CD8-positive, alpha-beta memory T cell (primary cell): ENCODE data around the gene CENPS. TPM values are rescaled to one million over a fixed set of nuclear protein-coding genes. Genes with fewer than 3 reads are reported as not detected.
"Not testable (repeated sequence)": the region's sequence is repeated elsewhere in the genome, so short reads cannot be mapped to it uniquely, and the experiment has no call there.

Experiments used
- CTCF ChIA-PET: fragments of 350-600 bp; sonication (Branson Sonifier 250); formaldehyde crosslinking; loops from one replicate; lab custom pipeline; 2021; ENCODE audit warnings: antibody characterized with exemption; lab: Charles Lee
- POLR2A ChIA-PET: fragments of 350-600 bp; sonication (Branson Sonifier 250); formaldehyde crosslinking; loops from one replicate; lab custom pipeline; 2021; ENCODE audit warnings: antibody characterized with exemption; lab: Charles Lee
- DNase-seq, 5 donors: peaks; one replicate each; pipeline versions ENCODE4 v3.0.0 to v3.0.0-alpha.2; 2020 to 2022; ENCODE audit warnings: mixed read lengths in 1 of 5
- H3K27ac ChIP-seq: one replicate; pipeline ENCODE4 v1.7.0; 2013; ENCODE audit warnings: low read depth, mild to moderate bottlenecking, low read length, moderate library complexity
- H3K27me3 ChIP-seq: 2 replicates; pipeline ENCODE4 v1.7.0; 2013; ENCODE audit warnings: low read length, mild to moderate bottlenecking; ENCODE audit not compliant: insufficient read depth, poor library complexity, severe bottlenecking
- H3K36me3 ChIP-seq: 2 replicates; pipeline ENCODE4 v1.7.0; 2013; ENCODE audit warnings: mild to moderate bottlenecking, low read length, moderate library complexity; ENCODE audit not compliant: insufficient read depth
- H3K4me1 ChIP-seq: 2 replicates; pipeline ENCODE4 v1.7.0; 2013; ENCODE audit warnings: mild to moderate bottlenecking, low read length, moderate library complexity; ENCODE audit not compliant: insufficient read depth
- H3K4me3 ChIP-seq: 2 replicates; pipeline ENCODE4 v1.7.0; 2013; ENCODE audit warnings: mild to moderate bottlenecking, low read length
- H3K9me3 ChIP-seq: 2 replicates; pipeline ENCODE4 v1.7.0; 2013; ENCODE audit warnings: mild to moderate bottlenecking, low read length
- H3K27ac Mint-ChIP-seq, 8 donors: one replicate each; pipeline ENCODE4 v1.8.0; 2020 to 2021; ENCODE audit warnings: mixed read lengths in 8 of 8, mild to moderate bottlenecking in 6 of 8, inconsistent platforms in 3 of 8, moderate library complexity in 3 of 8
- H3K27me3 Mint-ChIP-seq, 2 donors: one replicate each; pipeline ENCODE4 v1.8.0; 2020 to 2021; ENCODE audit warnings: mixed read lengths in 2 of 2, mild to moderate bottlenecking in 1 of 2, moderate library complexity in 1 of 2
- H3K36me3 Mint-ChIP-seq, 3 donors: one replicate each; pipeline ENCODE4 v1.8.0; 2020 to 2021; ENCODE audit warnings: mixed read lengths in 3 of 3, inconsistent platforms in 1 of 3, mild to moderate bottlenecking in 1 of 3
- H3K4me1 Mint-ChIP-seq, 3 donors: one replicate each; pipeline ENCODE4 v1.8.0; 2020 to 2021; ENCODE audit warnings: mixed read lengths in 3 of 3, inconsistent platforms in 1 of 3, mild to moderate bottlenecking in 1 of 3
- H3K4me3 Mint-ChIP-seq, 7 donors: one replicate each; pipeline ENCODE4 v1.8.0; 2020 to 2021; ENCODE audit warnings: mixed read lengths in 7 of 7, mild to moderate bottlenecking in 6 of 7, moderate library complexity in 4 of 7, inconsistent platforms in 2 of 7
- H3K9me3 Mint-ChIP-seq, 5 donors: one replicate each; pipeline ENCODE4 v1.8.0; 2020 to 2022; ENCODE audit warnings: mixed read lengths in 5 of 5, mild to moderate bottlenecking in 3 of 5, moderate library complexity in 2 of 5, inconsistent platforms in 1 of 5
- polyA plus RNA-seq: library from polyadenylated mRNA; unstranded; fragments of 300-500 nt; fragmentation: Illumina TruSeq; gene quantifications from one replicate; pipeline ENCODE4 v1.2.3, GENCODE V29; 2021
- total RNA-seq, 2 experiments: library from RNA; stranded (reverse); gene quantifications; one replicate each; pipeline ENCODE4 v1.2.3, GENCODE V29; 2021

The CENPS gene
- total and polyA plus RNA-seq, 3 experiments from 2014 or later = 9.7 to 32.2 (median 32.2) TPM

- H3K27me3 ChIP-seq = no peaks in the 10 kb centered on the region
- Mint-ChIP-seq H3K27ac (peak overlapping the region in 5 of 8 donors; percentile 50 to 94 (median 71)), H3K9me3 (no peaks in the 10 kb centered on the region), H3K36me3 (peaks cover 0 to 25% (median 0%) of the 10 kb centered on the region in 3 donors), H3K27me3 (peaks cover 0 to 2% of the 10 kb centered on the region in 2 donors), H3K4me3 (peak overlapping the region; percentile 89 to 98 (median 94)), H3K4me1 (peaks cover 44 to 59% (median 50%) of the 10 kb centered on the region in 3 donors)
- peak overlapping the region; percentile 74 for H3K27ac ChIP-seq
- peaks cover 11% of the 10 kb centered on the region for H3K36me3 ChIP-seq
- CTCF ChIA-PET = interaction anchor here (0.8 to 1.4 kb wide), 2 partner anchors 20 to 21 kb away, joined by 3 read pairs; no protein-coding TSS in a partner anchor
- H3K9me3 ChIP-seq = no peaks in the 10 kb centered on the region
- H3K4me1 ChIP-seq = peaks cover 29% of the 10 kb centered on the region
- POLR2A ChIA-PET = no interaction called here
- peak overlapping the region; percentile 75 for H3K4me3 ChIP-seq
- DNase-seq = no peak
Measured at GRCh38 chr1:10473145-10473765, 43.0 kb downstream of the CENPS start.

- Mint-ChIP-seq H3K36me3 (peaks cover 0 to 16% (median 0%) of the 10 kb centered on the region in 3 donors), H3K4me1 (peaks cover 46 to 61% (median 51%) of the 10 kb centered on the region in 3 donors), H3K4me3 (peak overlapping the region; percentile 89 to 97 (median 92)), H3K27ac (peak overlapping the region in 7 of 8 donors; percentile 23 to 92 (median 82))
- H3K36me3 ChIP-seq, H3K27me3 ChIP-seq, DNase-seq, H3K27me3 Mint-ChIP-seq, H3K9me3 ChIP-seq, POLR2A ChIA-PET, H3K9me3 Mint-ChIP-seq: not testable (repeated sequence)
- Histone ChIP-seq H3K4me1 (peaks cover 29% of the 10 kb centered on the region), H3K4me3 (peak overlapping the region; percentile 81), H3K27ac (peak overlapping the region; percentile 74)
- CTCF ChIA-PET = interaction anchor here (0.8 to 1.4 kb wide), 3 partner anchors 20 to 21 kb away, joined by 3 to 6 read pairs (median 3); no protein-coding TSS in a partner anchor
Measured at GRCh38 chr1:10474309-10474612, 44.0 kb downstream of the CENPS start.

GRCh38 chr1:10474613-10475507 lies 44.6 kb downstream of the CENPS start, which contains the start of gene PEX14:
TSS of gene PEX14 (plus strand) at chr1:10474950. CDS start at chr1:10474967, 17 bp downstream.
- Mint-ChIP-seq H3K4me1 (peaks cover 49 to 65% (median 55%) of the 10 kb centered on the region in 3 donors), H3K36me3 (peaks cover 0 to 15% (median 3%) of the 10 kb centered on the region in 3 donors)
- no peaks in the 10 kb centered on the region for H3K27me3 ChIP-seq

GRCh38 chr1:10475510-10475909 lies 45.3 kb downstream of the CENPS start:
- Mint-ChIP-seq H3K4me3 (peak overlapping the region; percentile 89 to 97 (median 93)), H3K27me3 (peaks cover 0 to 2% of the 10 kb centered on the region in 2 donors), H3K4me1 (peaks cover 49 to 65% (median 55%) of the 10 kb centered on the region in 3 donors), H3K27ac (peak overlapping the region; percentile 59 to 95 (median 88)), H3K36me3 (peaks cover 0 to 16% (median 3%) of the 10 kb centered on the region in 3 donors), H3K9me3 (no peaks in the 10 kb centered on the region)
- CTCF ChIA-PET = interaction anchor here (1.4 kb wide), 1 partner anchor 19 kb away, joined by 6 read pairs; no protein-coding TSS in a partner anchor
- no peaks in the 10 kb centered on the region for H3K27me3 ChIP-seq
- no peaks in the 10 kb centered on the region for H3K9me3 ChIP-seq
- H3K27ac ChIP-seq = peak overlapping the region; percentile 74
- H3K4me3 ChIP-seq = peak overlapping the region; percentile 81
- H3K4me1 ChIP-seq = peaks cover 29% of the 10 kb centered on the region
- DNase-seq = no peak
- POLR2A ChIA-PET = interaction anchor here (0.6 to 1.0 kb wide), 2 partner anchors 9 to 14 kb away, joined by 3 to 6 read pairs; no protein-coding TSS in a partner anchor
- no peaks in the 10 kb centered on the region for H3K36me3 ChIP-seq

More at GRCh38 chr1:10474613-10475507, 44.6 kb downstream of the CENPS start, which contains the start of gene PEX14:
- peak within 1 kb of the TSS; percentile 74 for H3K27ac ChIP-seq
- H3K4me1 ChIP-seq = peaks cover 29% of the 10 kb centered on the region
- H3K9me3 Mint-ChIP-seq = no peaks in the 10 kb centered on the region
- peak; percentile 73 to 88 (median 77) for DNase-seq
- peak within 1 kb of the TSS; percentile 89 to 97 (median 93) for H3K4me3 Mint-ChIP-seq
- POLR2A ChIA-PET = interaction anchor here (0.5 to 1.0 kb wide), 3 partner anchors 8 to 32 kb away, joined by 3 to 6 read pairs (median 3); no protein-coding TSS in a partner anchor
- H3K9me3 ChIP-seq = no peaks in the 10 kb centered on the region
- CTCF ChIA-PET = interaction anchor here (1.4 kb wide), 2 partner anchors 20 to 21 kb away, joined by 3 to 6 read pairs; no protein-coding TSS in a partner anchor
- peak within 1 kb of the TSS; percentile 81 for H3K4me3 ChIP-seq
- H3K27me3 Mint-ChIP-seq = peaks cover 0 to 2% of the 10 kb centered on the region in 2 donors
- no peaks in the 10 kb centered on the region for H3K36me3 ChIP-seq
- peak within 1 kb of the TSS; percentile 82 to 95 (median 92) for H3K27ac Mint-ChIP-seq

- Mint-ChIP-seq H3K27me3 (peaks cover 0 to 2% of the 10 kb centered on the region in 2 donors), H3K9me3 (no peaks in the 10 kb centered on the region), H3K4me3 (no peak overlapping the region), H3K4me1 (peaks cover 33 to 47% (median 36%) of the 10 kb centered on the region in 3 donors), H3K27ac (peak overlapping the region in 2 of 8 donors; percentile 39 to 90), H3K36me3 (peaks cover 0 to 14% (median 5%) of the 10 kb centered on the region in 3 donors)
- Histone ChIP-seq H3K27ac (no peak overlapping the region), H3K27me3 (no peaks in the 10 kb centered on the region), H3K4me3 (no peak overlapping the region), H3K36me3 (no peaks in the 10 kb centered on the region), H3K4me1 (peaks cover 15% of the 10 kb centered on the region), H3K9me3 (no peaks in the 10 kb centered on the region)
- ChIA-PET POLR2A (no interaction called here), CTCF (interaction anchor here (1.9 kb wide), 1 partner anchor 15 kb away, joined by 4 read pairs; no protein-coding TSS in a partner anchor)
- DNase-seq = no peak
Measured at GRCh38 chr1:10479296-10479695, 49.1 kb downstream of the CENPS start.

GRCh38 chr1:10480614-10481013 lies 50.4 kb downstream of the CENPS start:
- no peaks in the 10 kb centered on the region for H3K27me3 Mint-ChIP-seq
- no peak for DNase-seq
- Histone ChIP-seq H3K4me1 (peaks cover 10% of the 10 kb centered on the region), H3K27me3 (no peaks in the 10 kb centered on the region), H3K36me3 (no peaks in the 10 kb centered on the region), H3K27ac (no peak overlapping the region), H3K9me3 (no peaks in the 10 kb centered on the region), H3K4me3 (no peak overlapping the region)
- H3K4me3 Mint-ChIP-seq = no peak overlapping the region
- no peaks in the 10 kb centered on the region for H3K9me3 Mint-ChIP-seq
- H3K27ac Mint-ChIP-seq = peak overlapping the region in 2 of 8 donors; percentile 33 to 76
- peaks cover 0 to 14% (median 8%) of the 10 kb centered on the region in 3 donors for H3K36me3 Mint-ChIP-seq
- peaks cover 31 to 44% (median 31%) of the 10 kb centered on the region in 3 donors for H3K4me1 Mint-ChIP-seq
- ChIA-PET CTCF (no interaction called here), POLR2A (no interaction called here)

GRCh38 chr1:10484521-10484920 lies 54.3 kb downstream of the CENPS start:
- H3K4me1 ChIP-seq = no peaks in the 10 kb centered on the region
- ChIA-PET CTCF (interaction anchor here (2.2 kb wide), 1 partner anchor 10 kb away, joined by 14 read pairs; no protein-coding TSS in a partner anchor), POLR2A (no interaction called here)
- no peaks in the 10 kb centered on the region for H3K27me3 ChIP-seq
- Mint-ChIP-seq H3K4me3 (no peak overlapping the region), H3K27ac (no peak overlapping the region), H3K4me1 (peaks cover 13 to 25% (median 16%) of the 10 kb centered on the region in 3 donors), H3K9me3 (no peaks in the 10 kb centered on the region), H3K36me3 (peaks cover 0 to 22% (median 10%) of the 10 kb centered on the region in 3 donors), H3K27me3 (no peaks in the 10 kb centered on the region)
- no peak overlapping the region for H3K27ac ChIP-seq
- H3K9me3 ChIP-seq = no peaks in the 10 kb centered on the region
- no peak for DNase-seq
- H3K4me3 ChIP-seq = no peak overlapping the region
- H3K36me3 ChIP-seq = no peaks in the 10 kb centered on the region
